Activated naive CD4-positive, alpha-beta T cell treated with Interleukin-2 at 50 U/mL for 16 hours (primary cell): ENCODE measurements around the gene LHX3.

Experiments
- DNase-seq: peaks from one replicate; pipeline ENCODE4 v3.0.0-alpha.2; 2020

LHX3 gene

GRCh38 chr9:136205707-136205992 is 722 bp upstream of the LHX3 start:
- DNase-seq = no peak

- DNase-seq = no peak
Measured at GRCh38 chr9:136204145-136204805, 653 bp downstream of the LHX3 start.

GRCh38 chr9:136203408-136204144 is 1.4 kb downstream of the LHX3 start:
- no peak for DNase-seq

GRCh38 chr9:136202454-136203407 is 2.2 kb downstream of the LHX3 start:
- DNase-seq = no peak

- no peak for DNase-seq
Measured at GRCh38 chr9:136201609-136202453, 3.1 kb downstream of the LHX3 start.

GRCh38 chr9:136201174-136201573 is 3.8 kb downstream of the LHX3 start:
- no peak for DNase-seq

GRCh38 chr9:136200424-136200823 is 4.5 kb downstream of the LHX3 start:
- no peak for DNase-seq

GRCh38 chr9:136199391-136200288 is 5.3 kb downstream of the LHX3 start:
- DNase-seq = no peak

GRCh38 chr9:136198605-136199083 is 6.3 kb downstream of the LHX3 start:
- no peak for DNase-seq

- no peak for DNase-seq
Measured at GRCh38 chr9:136197930-136198604, 6.9 kb downstream of the LHX3 start.

GRCh38 chr9:136197084-136197875 is 7.6 kb downstream of the LHX3 start:
- no peak for DNase-seq

- no peak for DNase-seq
Measured at GRCh38 chr9:136196404-136197083, 8.4 kb downstream of the LHX3 start.

- no peak for DNase-seq
Measured at GRCh38 chr9:136194540-136194939, 10.4 kb downstream of the LHX3 start.

GRCh38 chr9:136193891-136194279 is 11.0 kb downstream of the LHX3 start:
- no peak for DNase-seq

- no peak for DNase-seq
Measured at GRCh38 chr9:136193127-136193890, 11.6 kb downstream of the LHX3 start.

- DNase-seq = no peak
Measured at GRCh38 chr9:136192289-136193126, 12.4 kb downstream of the LHX3 start.

GRCh38 chr9:136191960-136192286 is 13.0 kb downstream of the LHX3 start:
- DNase-seq = no peak
